GM12878 (cell line): ENCODE data around the gene CA11. TPM values are rescaled to one million over a fixed set of nuclear protein-coding genes. Genes with fewer than 3 reads are reported as not detected.

Experiments used
- ATAC-seq: fragments of 200-7000 bp; cut with Tn5 transposase; 3 replicates; pipeline ENCODE4 v1.9.1; 2020; ENCODE audit warnings: mild to moderate bottlenecking, moderate library complexity
- BruUV-seq: library from RNA; stranded (reverse); fragments of 400-500 nt; replicated peaks from 2 replicates; lab custom pipeline; 2021; lab: Mats Ljungman, UMichigan
- CTCF ChIA-PET: fragments of 300-600 bp; sonication (Branson Sonifier 250); formaldehyde crosslinking; extraction: SDS; loops from one replicate; lab custom pipeline; 2021; ENCODE audit warnings: inconsistent platforms; lab: Yijun Ruan, JAX
- POLR2A ChIA-PET: fragments of 350-600 bp; formaldehyde crosslinking; extraction: SDS; loops from one replicate; lab custom pipeline; 2021; ENCODE audit warnings: inconsistent platforms; lab: Charles Lee
- RAD21 ChIA-PET: fragments of 300-600 bp; sonication (Branson Sonifier 250); formaldehyde crosslinking; loops from one replicate; lab custom pipeline; 2023; ENCODE audit warnings: antibody characterized with exemption; ENCODE audit not compliant: unreplicated experiment; lab: Charles Lee
- SMC1A ChIA-PET: fragments of 300-600 bp; sonication (Branson Sonifier 250); formaldehyde crosslinking; loops from one replicate; lab custom pipeline; 2023; ENCODE audit not compliant: unreplicated experiment, uncharacterized antibody; lab: Charles Lee
- DNase-seq: peaks from one replicate; pipeline ENCODE4 v3.0.0-alpha.2; 2011; ENCODE audit warnings: low read depth, low spot score
- FAIRE-seq: peaks from 3 replicates; lab custom pipeline; 2011; peaks lifted over from hg19 to GRCh38; lab: Jason Lieb, UNC
- H2AFZ ChIP-seq: 2 replicates; pipeline ENCODE4 v1.6.0; 2011; ENCODE audit warnings: low read depth, low read length, control low read depth; ENCODE audit not compliant: control insufficient read depth
- H3K27ac ChIP-seq: 2 replicates; pipeline ENCODE4 v1.5.1; 2011; ENCODE audit warnings: control low read depth; ENCODE audit not compliant: control insufficient read depth, insufficient read depth
- H3K27me3 ChIP-seq, 2 experiments: replicated peaks in 1 of 2; 2 replicates each; pipeline versions ENCODE4 v1.6.0 to v1.6.1; 2011; ENCODE audit warnings: low read length in 1 of 2; ENCODE audit not compliant: control insufficient read depth in 2 of 2, insufficient read depth in 2 of 2
- H3K36me3 ChIP-seq, 2 experiments: 2 replicates each; pipeline ENCODE4 v1.5.1; 2011; ENCODE audit warnings: low read length in 1 of 2; ENCODE audit not compliant: control insufficient read depth in 2 of 2, insufficient read depth in 2 of 2
- H3K4me1 ChIP-seq: 2 replicates; pipeline ENCODE4 v1.6.1; 2011; ENCODE audit warnings: mild to moderate bottlenecking, low read length, moderate library complexity, mixed read lengths; ENCODE audit not compliant: control insufficient read depth, insufficient read depth
- H3K4me2 ChIP-seq: 2 replicates; pipeline ENCODE4 v1.6.0; 2011; ENCODE audit warnings: control low read depth; ENCODE audit not compliant: control insufficient read depth, insufficient read depth
- H3K4me3 ChIP-seq: fragments of 200-600 bp; sonication (generic); 2 replicates; pipeline ENCODE4 v1.5.1; 2016
- H3K79me2 ChIP-seq: 2 replicates; pipeline ENCODE4 v1.6.0; 2011; ENCODE audit warnings: low read length; ENCODE audit not compliant: control insufficient read depth, insufficient read depth
- H3K9ac ChIP-seq: 2 replicates; pipeline ENCODE4 v1.8.0; 2011; ENCODE audit warnings: low read length, control low read depth, mixed read lengths; ENCODE audit not compliant: control insufficient read depth, insufficient read depth
- H3K9me3 ChIP-seq: replicated peaks from 3 replicates; pipeline ENCODE4 v1.5.1; 2011; ENCODE audit warnings: mild to moderate bottlenecking, low read length; ENCODE audit not compliant: control insufficient read depth, insufficient read depth
- H4K20me1 ChIP-seq: 2 replicates; pipeline ENCODE4 v1.6.0; 2011; ENCODE audit not compliant: control insufficient read depth, insufficient read depth
- ASH2L ChIP-seq: fragments of 300-600, 200-600 bp; sonication (generic); IDR thresholded peaks from 2 replicates; pipeline ENCODE4 v1.6.1; 2017; ENCODE audit warnings: low read depth, mild to moderate bottlenecking, borderline replicate concordance
- GABPA ChIP-seq: IDR thresholded peaks from 2 replicates; pipeline ENCODE4 v1.6.1; 2014; ENCODE audit warnings: antibody characterized with exemption, low read depth, mild to moderate bottlenecking, inconsistent platforms
- IKZF2 ChIP-seq, 2 experiments: fragments of 450-650 bp; IDR thresholded peaks; 2 replicates each; pipeline ENCODE4 v1.6.1; 2017; ENCODE audit warnings: mild to moderate bottlenecking in 2 of 2, moderate library complexity in 2 of 2
- IRF4 ChIP-seq: IDR thresholded peaks from 2 replicates; pipeline ENCODE4 v1.6.1; 2011; ENCODE audit warnings: low read depth, low read length
- JUNB ChIP-seq: IDR thresholded peaks from 2 replicates; pipeline ENCODE4 v1.6.1; 2016; ENCODE audit warnings: antibody characterized with exemption, mild to moderate bottlenecking
- JUND ChIP-seq: IDR thresholded peaks from 2 replicates; pipeline ENCODE4 v1.6.1; 2012; ENCODE audit warnings: low read depth, mild to moderate bottlenecking, low read length, improper control_type of control experiment, moderate library complexity
- KLF5 ChIP-seq: fragments of 450-650 bp; IDR thresholded peaks from 2 replicates; pipeline ENCODE4 v1.6.1; 2014; ENCODE audit warnings: mild to moderate bottlenecking; ENCODE audit not compliant: partially characterized antibody
- MYC ChIP-seq: IDR thresholded peaks from 2 replicates; pipeline ENCODE4 v1.6.1; 2011; ENCODE audit warnings: mild to moderate bottlenecking, low read length, moderate library complexity, inconsistent platforms; ENCODE audit not compliant: insufficient read depth, insufficient replicate concordance, insufficient read length, severe bottlenecking
- NFYA ChIP-seq: IDR thresholded peaks from 2 replicates; pipeline ENCODE4 v1.6.1; 2011; ENCODE audit warnings: low read depth, mild to moderate bottlenecking, low read length, improper control_type of control experiment, borderline replicate concordance
- NFYB ChIP-seq: IDR thresholded peaks from 2 replicates; pipeline ENCODE4 v1.6.1; 2011; ENCODE audit warnings: low read depth, mild to moderate bottlenecking, low read length, improper control_type of control experiment, moderate library complexity; ENCODE audit not compliant: insufficient read depth
- RB1 ChIP-seq: fragments of 450-650 bp; formaldehyde crosslinking; IDR thresholded peaks from 2 replicates; pipeline ENCODE4 v1.6.1; 2017; ENCODE audit warnings: mild to moderate bottlenecking, borderline replicate concordance
- SMAD5 ChIP-seq: IDR thresholded peaks from 2 replicates; pipeline ENCODE4 v1.6.1; 2016; ENCODE audit warnings: antibody characterized with exemption, low read depth
- SPI1 ChIP-seq: IDR thresholded peaks from 2 replicates; pipeline ENCODE4 v1.6.1; 2011; ENCODE audit warnings: low read depth, mild to moderate bottlenecking, low read length, moderate library complexity, borderline replicate concordance; ENCODE audit not compliant: insufficient read depth
- TBL1XR1 ChIP-seq: IDR thresholded peaks from 2 replicates; pipeline ENCODE4 v1.6.1; 2012; ENCODE audit warnings: low read depth, low read length, improper control_type of control experiment
- TCF3 ChIP-seq: IDR thresholded peaks from 2 replicates; pipeline ENCODE4 v1.6.1; 2012; ENCODE audit warnings: low read depth, mild to moderate bottlenecking, low read length, borderline replicate concordance; ENCODE audit not compliant: insufficient read depth
- ZBED1 ChIP-seq: IDR thresholded peaks from 2 replicates; pipeline ENCODE4 v1.6.1; 2016; ENCODE audit warnings: borderline replicate concordance
- ZNF207 ChIP-seq: fragments of 450-650 bp; IDR thresholded peaks from 2 replicates; pipeline ENCODE4 v1.6.1; 2014; ENCODE audit warnings: antibody characterized with exemption, mild to moderate bottlenecking, borderline replicate concordance
- ZSCAN29 ChIP-seq: fragments of 450-650 bp; IDR thresholded peaks from 2 replicates; pipeline ENCODE4 v1.6.1; 2017; ENCODE audit warnings: mild to moderate bottlenecking, moderate library complexity
- WGBS: methylation state at CpG from one replicate; pipeline ENCODE4 v1.1.6; 2016; ENCODE audit warnings: low lambda C conversion rate; ENCODE audit not compliant: insufficient replicate concordance, insufficient coverage; ENCODE audit errors: missing lambda C conversion rate; 5-methylcytosine and 5-hydroxymethylcytosine counted together
- in situ Hi-C: fragments of 300-500 bp; cut with MboI; formaldehyde crosslinking; loops from 9 replicates; pipeline ENCODE4 v1.14.3; 2018; ENCODE audit warnings: mixed read lengths
- intact Hi-C: fragments of 100-400 bp; cut with micrococcal nuclease; formaldehyde crosslinking; loops from one replicate; pipeline ENCODE4 v1.14.2; 2022; ENCODE audit not compliant: unreplicated experiment
- polyA plus RNA-seq, 11 experiments: library from polyadenylated mRNA; depleted of rRNA in 4 of 11; unstranded in 6 of 11; stranded (reverse) in 5 of 11; fragments of >200 nt; fragmentation: Nextera tagmentation in 4 of 11; fragmentation: Illumina TruSeq in 1 of 11; extraction: Ambion mirVana in 4 of 11; extraction: Trizol in 1 of 11; gene quantifications; 1 replicate in 1 of 11; 2 replicates in 10 of 11; pipeline versions ENCODE4 v1.2.1 to v1.2.3, GENCODE V29; 2011 to 2016; ENCODE audit warnings: inconsistent platforms in 2 of 11, missing spikeins in 2 of 11, low read depth in 1 of 11
- total RNA-seq, 4 experiments: library from RNA; depleted of rRNA in 3 of 4; stranded (reverse); fragments of >200 nt in 3 of 4; fragmentation: Illumina TruSeq in 1 of 4; extraction: Trizol in 1 of 4; gene quantifications; 2 replicates each; pipeline versions ENCODE4 v1.2.1 to v1.2.3, GENCODE V29; 2013 to 2021
- TF ChIP-seq, protein P1 (sequence below): IDR thresholded peaks from 2 replicates; pipeline ENCODE4 v1.6.1; 2012; ENCODE audit warnings: mild to moderate bottlenecking, low read depth, low read length

Gene CA11
- total and polyA plus RNA-seq, 10 of the 15 experiments (the other 5 are each of a cell fraction or from before 2014, with no cell fraction given) = 1.7 to 7.5 (median 2.4) TPM

DNA sequence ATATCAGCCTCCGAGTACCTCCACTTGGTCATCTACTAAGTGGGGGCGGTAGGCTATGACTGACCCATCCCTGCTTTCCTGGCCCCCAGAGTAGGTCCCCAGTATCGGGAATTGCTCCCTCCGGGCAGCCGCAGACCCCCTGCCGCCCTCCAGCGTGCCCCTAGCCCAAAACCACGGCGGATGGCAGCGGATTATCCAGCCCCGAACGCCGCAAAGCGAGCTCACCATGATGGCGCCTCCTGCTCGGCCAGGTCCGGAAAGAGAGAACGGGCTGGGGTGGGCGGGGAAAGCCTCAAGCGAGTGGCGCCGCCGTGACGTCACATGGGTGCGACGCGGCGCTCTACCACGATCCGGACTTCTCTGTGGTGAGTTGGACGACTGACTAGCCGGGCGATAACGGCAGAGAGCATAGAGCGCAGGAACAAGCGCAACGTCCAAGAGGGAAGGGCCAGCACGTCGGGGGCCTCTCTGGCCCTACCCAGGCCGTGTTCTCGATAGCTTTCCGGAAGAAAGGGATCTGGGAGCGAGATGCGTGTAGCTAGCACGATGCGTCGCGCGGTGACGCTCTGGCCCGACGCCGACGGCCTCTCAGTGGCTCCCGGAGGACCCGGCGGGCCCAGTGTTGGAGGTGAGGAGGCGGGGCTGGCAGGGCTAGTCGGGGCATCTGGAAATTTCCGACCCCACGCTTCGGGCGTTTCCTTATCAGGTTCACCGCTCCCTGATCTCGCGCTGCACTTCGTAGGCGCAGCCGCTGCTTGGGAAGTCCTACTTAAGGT, 26.9 kb downstream of the CA11 start, which contains the start of the genes RPL18 and SPHK2:
RPL18 (minus strand) TSS at position 263 of the 776 bp plus-strand sequence; CDS start at position 228, 35 bp downstream.
SPHK2 (plus strand) TSS at position 591 of the 776 bp plus-strand sequence. CDS start 1,009 bp downstream, outside the sequence.
- no peaks in the 10 kb centered on the region for H3K27me3 ChIP-seq
- ChIA-PET SMC1A (interaction anchor here (0.7 to 2.7 kb wide), 4 partner anchors 15 to 112 kb away, joined by 3 to 15 read pairs (median 4); no protein-coding TSS in a partner anchor), POLR2A (interaction anchor here (0.6 to 6.6 kb wide), 15 partner anchors 10 to 1357 kb away, joined by 3 to 62 read pairs (median 3); partner anchors contain the start of genes CA11, EMP3, GYS1 and RUVBL2), RAD21 (interaction anchor here (0.6 to 1.6 kb wide), 8 partner anchors 9 to 710 kb away, joined by 3 to 15 read pairs (median 6); no protein-coding TSS in a partner anchor), CTCF (interaction anchor here (0.6 to 1.3 kb wide), 6 partner anchors 14 to 353 kb away, joined by 3 to 6 read pairs (median 3); partner anchors contain the start of gene CA11)
- peaks cover 24% of the 10 kb centered on the region for H3K4me1 ChIP-seq
- H3K9me3 ChIP-seq = no peaks in the 10 kb centered on the region
- peak; percentile 97 for FAIRE-seq
- H3K4me3 ChIP-seq = peak within 1 kb of the TSS; percentile 99
- peak within 1 kb of the TSS; percentile 99 for H3K9ac ChIP-seq
- peaks cover 14% of the 10 kb centered on the region for H4K20me1 ChIP-seq
- in situ Hi-C loops = no loop called here
- intact Hi-C loops = no loop called here
- peak within 1 kb of the TSS; percentile 88 for H3K4me2 ChIP-seq
- WGBS = under 1% methylated on average over 69 of the region's 69 CpGs
- H2AFZ ChIP-seq = peak within 1 kb of the TSS; percentile 82
- H3K36me3 ChIP-seq = peaks cover 27% of the 10 kb centered on the region in 2 experiments
- ATAC-seq = peak; percentile 85
- no TSS peak for BruUV-seq
- peaks cover 55% of the 10 kb centered on the region for H3K79me2 ChIP-seq
- DNase-seq = peak; percentile 98
- H3K27ac ChIP-seq = peak within 1 kb of the TSS; percentile 95
- no peak for TF ChIP-seq NFYA
- TF ChIP-seq MYC = peak; percentile 81
- TF ChIP-seq IRF4 = peak; percentile 79
- TF ChIP-seq ZNF207 = no peak; the same call in 1 of the 2 replicates
- peak; percentile 93 for TF ChIP-seq GABPA
- peak; percentile 44 for TF ChIP-seq KLF5
- TF ChIP-seq ZBED1 = peak; percentile 72; the same call in 1 of the 2 replicates
- peak in 1 of 2 experiments; percentile 63; a peak in 1 of 4 replicates for TF ChIP-seq IKZF2 (IDR thresholded peaks at IDR 0.05)
- TF ChIP-seq ZSCAN29 = peak; percentile 63; the same call in 1 of the 2 replicates
- no peak for TF ChIP-seq JUND
- 0 out of 2 replicates have a peak, but pooled peaks have one; percentile 34 for TF ChIP-seq RB1
- peak; percentile 46; the same call in 1 of the 2 replicates for TF ChIP-seq SPI1
- peak; percentile 95 for TF ChIP-seq SMAD5
- peak; percentile 70; the same call in 1 of the 2 replicates for TF ChIP-seq TCF3
- peak; percentile 15 for TF ChIP-seq TBL1XR1
- 0 out of 2 replicates have a peak, but pooled peaks have one; percentile 73 for TF ChIP-seq ASH2L
- TF ChIP-seq, protein P1, sequence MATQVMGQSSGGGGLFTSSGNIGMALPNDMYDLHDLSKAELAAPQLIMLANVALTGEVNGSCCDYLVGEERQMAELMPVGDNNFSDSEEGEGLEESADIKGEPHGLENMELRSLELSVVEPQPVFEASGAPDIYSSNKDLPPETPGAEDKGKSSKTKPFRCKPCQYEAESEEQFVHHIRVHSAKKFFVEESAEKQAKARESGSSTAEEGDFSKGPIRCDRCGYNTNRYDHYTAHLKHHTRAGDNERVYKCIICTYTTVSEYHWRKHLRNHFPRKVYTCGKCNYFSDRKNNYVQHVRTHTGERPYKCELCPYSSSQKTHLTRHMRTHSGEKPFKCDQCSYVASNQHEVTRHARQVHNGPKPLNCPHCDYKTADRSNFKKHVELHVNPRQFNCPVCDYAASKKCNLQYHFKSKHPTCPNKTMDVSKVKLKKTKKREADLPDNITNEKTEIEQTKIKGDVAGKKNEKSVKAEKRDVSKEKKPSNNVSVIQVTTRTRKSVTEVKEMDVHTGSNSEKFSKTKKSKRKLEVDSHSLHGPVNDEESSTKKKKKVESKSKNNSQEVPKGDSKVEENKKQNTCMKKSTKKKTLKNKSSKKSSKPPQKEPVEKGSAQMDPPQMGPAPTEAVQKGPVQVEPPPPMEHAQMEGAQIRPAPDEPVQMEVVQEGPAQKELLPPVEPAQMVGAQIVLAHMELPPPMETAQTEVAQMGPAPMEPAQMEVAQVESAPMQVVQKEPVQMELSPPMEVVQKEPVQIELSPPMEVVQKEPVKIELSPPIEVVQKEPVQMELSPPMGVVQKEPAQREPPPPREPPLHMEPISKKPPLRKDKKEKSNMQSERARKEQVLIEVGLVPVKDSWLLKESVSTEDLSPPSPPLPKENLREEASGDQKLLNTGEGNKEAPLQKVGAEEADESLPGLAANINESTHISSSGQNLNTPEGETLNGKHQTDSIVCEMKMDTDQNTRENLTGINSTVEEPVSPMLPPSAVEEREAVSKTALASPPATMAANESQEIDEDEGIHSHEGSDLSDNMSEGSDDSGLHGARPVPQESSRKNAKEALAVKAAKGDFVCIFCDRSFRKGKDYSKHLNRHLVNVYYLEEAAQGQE = peak; percentile 32
- TF ChIP-seq NFYB = peak; percentile 51; the same call in 1 of the 2 replicates
- 0 out of 2 replicates have a peak, but pooled peaks have one; percentile 62 for TF ChIP-seq JUNB
